K562 (cell line): ENCODE data around the gene GALNT16. TPM values are rescaled to one million over a fixed set of nuclear protein-coding genes. Genes with fewer than 3 reads are reported as not detected.

Source experiments
- ATF7 ChIP-seq: fragments of 450-650 bp; IDR thresholded peaks from 2 replicates; pipeline ENCODE4 v1.7.1; 2014; ENCODE audit warnings: mild to moderate bottlenecking, moderate library complexity
- BCL6 ChIP-seq: fragments of 250-450 bp; sonication (Bioruptor Pico); IDR thresholded peaks from 2 replicates; pipeline ENCODE4 v1.4.0; 2020
- CBX5 ChIP-seq: IDR thresholded peaks from 2 replicates; pipeline ENCODE4 v1.6.1; 2014; ENCODE audit warnings: low read depth, borderline replicate concordance
- ELF2 ChIP-seq: fragments of 250-450 bp; sonication (Bioruptor Pico); IDR thresholded peaks from 2 replicates; pipeline ENCODE4 v1.5.0; 2021; ENCODE audit warnings: mild to moderate bottlenecking
- HCFC1 ChIP-seq: IDR thresholded peaks from 2 replicates; pipeline ENCODE4 v1.6.1; 2012; ENCODE audit warnings: low read depth, low read length, improper control_type of control experiment
- MCM2 ChIP-seq: fragments of 450-650 bp; IDR thresholded peaks from 2 replicates; pipeline ENCODE4 v1.6.1; 2017; ENCODE audit warnings: low read depth, mild to moderate bottlenecking
- NFE2 ChIP-seq: IDR thresholded peaks from 2 replicates; pipeline ENCODE4 v1.6.1; 2014; ENCODE audit warnings: antibody characterized with exemption, low read depth
- SP2 ChIP-seq: IDR thresholded peaks from 2 replicates; pipeline ENCODE4 v1.6.1; 2011; ENCODE audit warnings: mild to moderate bottlenecking, low read depth, low read length, moderate library complexity; ENCODE audit not compliant: poor library complexity, severe bottlenecking; ENCODE audit errors: extremely low read depth
- SREBF1 ChIP-seq: fragments of 150-350 bp; IDR thresholded peaks from 2 replicates; pipeline ENCODE4 v1.6.1; 2014; ENCODE audit warnings: antibody characterized with exemption, low read depth, low read length, borderline replicate concordance
- SRF ChIP-seq, 2 experiments: fragments of 250-450, 450-650 bp in 1 of 2; sonication (Bioruptor Pico) in 1 of 2; sonication (generic) in 1 of 2; formaldehyde crosslinking; IDR thresholded peaks; 2 replicates each; pipeline versions ENCODE4 v1.5.0 to v1.5.1; 2020 to 2022; ENCODE audit warnings: mild to moderate bottlenecking in 1 of 2, missing genetic modification reagents in 1 of 2
- TBP ChIP-seq: optimal IDR thresholded peaks from 2 replicates; pipeline ENCODE3; 2011; ENCODE audit warnings: low read depth, low read length, improper control_type of control experiment
- YY1 ChIP-seq, 3 experiments: IDR thresholded peaks; 2 replicates each; pipeline ENCODE4 v1.6.1; 2011; ENCODE audit warnings: low read length in 2 of 3, mild to moderate bottlenecking in 2 of 3, moderate library complexity in 2 of 3, borderline replicate concordance in 1 of 3, control low read depth in 1 of 3, low read depth in 1 of 3; ENCODE audit not compliant: insufficient read depth in 3 of 3, insufficient replicate concordance in 2 of 3, control insufficient read depth in 1 of 3, insufficient read length in 1 of 3; ENCODE audit errors: extremely low read depth in 1 of 3
- ZNF121 ChIP-seq: sonication (generic); formaldehyde crosslinking; conservative IDR thresholded peaks from 2 replicates; pipeline ENCODE4 v1.8.0; 2022; ENCODE audit warnings: missing genetic modification reagents
- ZNF232 ChIP-seq: sonication (generic); formaldehyde crosslinking; IDR thresholded peaks from 2 replicates; pipeline ENCODE4 v1.8.0; 2022; ENCODE audit warnings: mild to moderate bottlenecking, missing genetic modification reagents
- ZNF586 ChIP-seq: fragments of 450-650 bp; formaldehyde crosslinking; conservative IDR thresholded peaks from 2 replicates; pipeline ENCODE4 v1.4.0; 2020; ENCODE audit warnings: mild to moderate bottlenecking, moderate library complexity
- polyA plus RNA-seq, 8 experiments: library from polyadenylated mRNA; depleted of rRNA in 4 of 8; stranded (reverse) in 5 of 8; unstranded in 3 of 8; fragments of >200 nt; fragmentation: Nextera tagmentation in 2 of 8; fragmentation: Illumina TruSeq in 1 of 8; extraction: Ambion mirVana in 2 of 8; extraction: Trizol in 1 of 8; gene quantifications; 2 replicates each; pipeline versions ENCODE4 v1.2.1 to v1.2.3, GENCODE V29; 2011 to 2014; ENCODE audit warnings: inconsistent platforms in 1 of 8, missing spikeins in 1 of 8
- total RNA-seq, 7 experiments: library from RNA; depleted of rRNA in 6 of 7; stranded (reverse); fragments of >200 nt in 6 of 7; fragmentation: Illumina TruSeq in 2 of 7; extraction: Trizol in 2 of 7; gene quantifications; 2 replicates each; pipeline versions ENCODE4 v1.2.1 to v1.2.3, GENCODE V29; 2011 to 2021; ENCODE audit warnings: low replicate concordance in 1 of 7
- TF ChIP-seq, protein P1 (sequence below): sonication (generic); formaldehyde crosslinking; IDR thresholded peaks from 2 replicates; pipeline ENCODE4 v1.8.0; 2022; ENCODE audit warnings: mild to moderate bottlenecking, missing genetic modification reagents
- TF ChIP-seq, protein P2 (sequence below): fragments of 450-650 bp; formaldehyde crosslinking; conservative IDR thresholded peaks from 2 replicates; pipeline ENCODE4 v1.4.0; 2022; ENCODE audit warnings: mild to moderate bottlenecking, missing genetic modification characterization
- TF ChIP-seq, protein P3 (sequence below): fragments of 450-650 bp; IDR thresholded peaks from 2 replicates; pipeline ENCODE4 v1.7.0; 2016; ENCODE audit warnings: borderline replicate concordance
- TF ChIP-seq, protein P4 (sequence below), 2 experiments: IDR thresholded peaks; 2 replicates each; pipeline ENCODE4 v1.6.1; 2012; ENCODE audit warnings: improper control_type of control experiment in 2 of 2, low read depth in 2 of 2, low read length in 2 of 2, borderline replicate concordance in 1 of 2

GALNT16 gene
- total and polyA plus RNA-seq, 9 of the 15 experiments (the other 6 are each of a cell fraction or from before 2014, with no cell fraction given): not detected

DNA sequence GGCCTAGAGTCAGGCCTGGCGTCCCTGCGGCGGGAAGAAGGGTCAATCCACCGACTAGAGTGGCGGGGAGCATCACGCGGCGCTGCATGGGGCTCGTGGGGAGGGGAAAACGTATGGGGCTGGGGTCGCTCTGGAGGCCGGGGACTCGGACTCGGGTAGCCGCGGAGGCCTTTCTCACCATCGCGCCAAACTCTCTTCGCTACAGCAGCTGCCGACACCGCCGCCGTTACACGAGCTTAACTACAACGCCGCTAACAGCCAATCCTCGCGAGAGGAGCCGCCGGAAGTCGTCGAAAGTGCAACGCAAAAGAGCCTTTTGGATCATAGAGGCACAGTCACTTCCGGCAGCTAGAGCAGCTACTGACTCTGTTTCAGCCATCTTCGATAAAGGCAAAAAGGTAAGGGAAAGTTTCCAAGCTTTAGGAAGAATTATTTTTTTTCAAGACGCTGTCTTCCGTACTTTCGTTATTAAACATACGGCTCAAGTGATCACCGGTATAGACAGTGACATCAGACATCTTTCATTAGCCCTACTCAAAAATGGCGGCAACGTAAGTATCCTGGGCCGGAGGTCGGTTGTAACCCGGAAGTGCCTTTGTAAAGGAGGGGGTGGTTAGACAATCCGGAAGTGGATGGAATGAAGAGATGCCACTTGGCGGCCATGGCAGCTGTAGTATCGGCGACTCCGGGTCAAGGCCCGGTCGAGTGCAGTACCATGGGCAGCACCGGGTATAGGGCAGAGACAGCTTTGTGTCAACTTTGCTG is 138.3 kb downstream of the GALNT16 start, which contains the start of the genes ERH and SLC39A9 (continued):
- TF ChIP-seq YY1 (IDR thresholded peaks at IDR 0.05; ENCODE audit: borderline replicate concordance in 1 of 3, control insufficient read depth in 1 of 3, extremely low read depth in 1 of 3, insufficient read depth in 3 of 3, insufficient read length in 1 of 3, insufficient replicate concordance in 2 of 3, low read depth in 1 of 3, low read length in 2 of 3) (peak; percentile 70 to 93 (median 91)), ZNF121 (no peak), SREBF1 (no peak), SRF (CRISPR knock-in tag; IDR thresholded peaks at IDR 0.05) (0 out of 4 replicates have a peak, but pooled peaks of 1 of the 2 experiments have one; percentile 3), ZNF586 (CRISPR knock-in tag) (no peak), ZNF232 (CRISPR knock-in tag) (no peak), HCFC1 (peak; percentile 83), MCM2 (no peak), NFE2 (no peak), ATF7 (peak; percentile 88), CBX5 (no peak), TBP (peak; percentile 86), SP2 (peak; percentile 50), ELF2 (CRISPR knock-in tag) (peak; percentile 91), BCL6 (CRISPR knock-in tag) (no peak)
- TF ChIP-seq, protein P1, sequence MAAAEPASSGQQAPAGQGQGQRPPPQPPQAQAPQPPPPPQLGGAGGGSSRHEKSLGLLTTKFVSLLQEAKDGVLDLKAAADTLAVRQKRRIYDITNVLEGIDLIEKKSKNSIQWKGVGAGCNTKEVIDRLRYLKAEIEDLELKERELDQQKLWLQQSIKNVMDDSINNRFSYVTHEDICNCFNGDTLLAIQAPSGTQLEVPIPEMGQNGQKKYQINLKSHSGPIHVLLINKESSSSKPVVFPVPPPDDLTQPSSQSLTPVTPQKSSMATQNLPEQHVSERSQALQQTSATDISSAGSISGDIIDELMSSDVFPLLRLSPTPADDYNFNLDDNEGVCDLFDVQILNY (CRISPR knock-in tag): no peak
- TF ChIP-seq, protein P2, sequence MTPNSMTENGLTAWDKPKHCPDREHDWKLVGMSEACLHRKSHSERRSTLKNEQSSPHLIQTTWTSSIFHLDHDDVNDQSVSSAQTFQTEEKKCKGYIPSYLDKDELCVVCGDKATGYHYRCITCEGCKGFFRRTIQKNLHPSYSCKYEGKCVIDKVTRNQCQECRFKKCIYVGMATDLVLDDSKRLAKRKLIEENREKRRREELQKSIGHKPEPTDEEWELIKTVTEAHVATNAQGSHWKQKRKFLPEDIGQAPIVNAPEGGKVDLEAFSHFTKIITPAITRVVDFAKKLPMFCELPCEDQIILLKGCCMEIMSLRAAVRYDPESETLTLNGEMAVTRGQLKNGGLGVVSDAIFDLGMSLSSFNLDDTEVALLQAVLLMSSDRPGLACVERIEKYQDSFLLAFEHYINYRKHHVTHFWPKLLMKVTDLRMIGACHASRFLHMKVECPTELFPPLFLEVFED: no peak
- TF ChIP-seq, protein P3, sequence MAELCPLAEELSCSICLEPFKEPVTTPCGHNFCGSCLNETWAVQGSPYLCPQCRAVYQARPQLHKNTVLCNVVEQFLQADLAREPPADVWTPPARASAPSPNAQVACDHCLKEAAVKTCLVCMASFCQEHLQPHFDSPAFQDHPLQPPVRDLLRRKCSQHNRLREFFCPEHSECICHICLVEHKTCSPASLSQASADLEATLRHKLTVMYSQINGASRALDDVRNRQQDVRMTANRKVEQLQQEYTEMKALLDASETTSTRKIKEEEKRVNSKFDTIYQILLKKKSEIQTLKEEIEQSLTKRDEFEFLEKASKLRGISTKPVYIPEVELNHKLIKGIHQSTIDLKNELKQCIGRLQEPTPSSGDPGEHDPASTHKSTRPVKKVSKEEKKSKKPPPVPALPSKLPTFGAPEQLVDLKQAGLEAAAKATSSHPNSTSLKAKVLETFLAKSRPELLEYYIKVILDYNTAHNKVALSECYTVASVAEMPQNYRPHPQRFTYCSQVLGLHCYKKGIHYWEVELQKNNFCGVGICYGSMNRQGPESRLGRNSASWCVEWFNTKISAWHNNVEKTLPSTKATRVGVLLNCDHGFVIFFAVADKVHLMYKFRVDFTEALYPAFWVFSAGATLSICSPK: no peak
- TF ChIP-seq, protein P4, sequence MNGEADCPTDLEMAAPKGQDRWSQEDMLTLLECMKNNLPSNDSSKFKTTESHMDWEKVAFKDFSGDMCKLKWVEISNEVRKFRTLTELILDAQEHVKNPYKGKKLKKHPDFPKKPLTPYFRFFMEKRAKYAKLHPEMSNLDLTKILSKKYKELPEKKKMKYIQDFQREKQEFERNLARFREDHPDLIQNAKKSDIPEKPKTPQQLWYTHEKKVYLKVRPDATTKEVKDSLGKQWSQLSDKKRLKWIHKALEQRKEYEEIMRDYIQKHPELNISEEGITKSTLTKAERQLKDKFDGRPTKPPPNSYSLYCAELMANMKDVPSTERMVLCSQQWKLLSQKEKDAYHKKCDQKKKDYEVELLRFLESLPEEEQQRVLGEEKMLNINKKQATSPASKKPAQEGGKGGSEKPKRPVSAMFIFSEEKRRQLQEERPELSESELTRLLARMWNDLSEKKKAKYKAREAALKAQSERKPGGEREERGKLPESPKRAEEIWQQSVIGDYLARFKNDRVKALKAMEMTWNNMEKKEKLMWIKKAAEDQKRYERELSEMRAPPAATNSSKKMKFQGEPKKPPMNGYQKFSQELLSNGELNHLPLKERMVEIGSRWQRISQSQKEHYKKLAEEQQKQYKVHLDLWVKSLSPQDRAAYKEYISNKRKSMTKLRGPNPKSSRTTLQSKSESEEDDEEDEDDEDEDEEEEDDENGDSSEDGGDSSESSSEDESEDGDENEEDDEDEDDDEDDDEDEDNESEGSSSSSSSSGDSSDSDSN (IDR thresholded peaks at IDR 0.05; ENCODE audit: borderline replicate concordance in 1 of 2, low read depth in 2 of 2, low read length in 2 of 2): no peak
